ENCODE data around the gene SLC44A5. TPM values are rescaled to one million over a fixed set of nuclear protein-coding genes. Genes with fewer than 3 reads are reported as not detected.

The SLC44A5 gene
- total RNA-seq, 1 experiment from 2014 or later = 0.80 TPM

GRCh38 chr1:75625795-75626194 is 14.9 kb upstream of the SLC44A5 start:
- peak; percentile 68 for DNase-seq (ENCODE audit: low spot score)
- no peaks in the 10 kb centered on the region for H3K27me3 ChIP-seq (replicated peaks; ENCODE audit: insufficient read depth, low read depth, low read length, poor library complexity)
- no peaks in the 10 kb centered on the region for H3K9me3 ChIP-seq (ENCODE audit: low read depth, low read length, poor library complexity, severe bottlenecking)
- H3K4me3 ChIP-seq (ENCODE audit: low read depth, low read length, poor library complexity, severe bottlenecking) = no peak overlapping the region
- POLR2A ChIA-PET (ENCODE audit: low non-redundant PET) = no interaction called here
- no peak for TF ChIP-seq EZH2 (IDR thresholded peaks at IDR 0.05; ENCODE audit: borderline replicate concordance, low read depth, low read length, poor library complexity, severe bottlenecking)
- no peak for TF ChIP-seq CTCF (conservative IDR thresholded peaks at IDR 0.05; ENCODE audit: low read depth, low read length)
- H3K36me3 ChIP-seq (ENCODE audit: insufficient read depth, low read length, poor library complexity, severe bottlenecking) = no peaks in the 10 kb centered on the region
- no peak overlapping the region for H3K27ac ChIP-seq (ENCODE audit: low read depth, low read length, poor library complexity, severe bottlenecking)
- CTCF ChIA-PET = no interaction called here
- H3K4me1 ChIP-seq (ENCODE audit: insufficient read depth, low read length, poor library complexity, severe bottlenecking) = peaks cover 21% of the 10 kb centered on the region
- BruUV-seq (replicated peaks) = no TSS peak
- intact Hi-C loops (cut with micrococcal nuclease; ENCODE audit: unreplicated experiment) = loop anchor here (5.0 kb wide), 1 partner anchor 162 kb away; the partner anchor contains the start of gene RABGGTB

GRCh38 chr1:75618382-75618781 is 7.5 kb upstream of the SLC44A5 start:
- no peaks in the 10 kb centered on the region for H3K36me3 ChIP-seq (ENCODE audit: insufficient read depth, low read length, poor library complexity, severe bottlenecking)
- intact Hi-C loops (cut with micrococcal nuclease; ENCODE audit: unreplicated experiment) = no loop called here
- CTCF ChIA-PET = no interaction called here
- no peak for TF ChIP-seq CTCF (conservative IDR thresholded peaks at IDR 0.05; ENCODE audit: low read depth, low read length)
- TF ChIP-seq EZH2 (IDR thresholded peaks at IDR 0.05; ENCODE audit: borderline replicate concordance, low read depth, low read length, poor library complexity, severe bottlenecking) = no peak
- peaks cover 35% of the 10 kb centered on the region for H3K27me3 ChIP-seq (replicated peaks; ENCODE audit: insufficient read depth, low read depth, low read length, poor library complexity)
- H3K4me1 ChIP-seq (ENCODE audit: insufficient read depth, low read length, poor library complexity, severe bottlenecking) = no peaks in the 10 kb centered on the region
- POLR2A ChIA-PET (ENCODE audit: low non-redundant PET) = no interaction called here
- DNase-seq (ENCODE audit: low spot score) = no peak
- no peak overlapping the region for H3K4me3 ChIP-seq (ENCODE audit: low read depth, low read length, poor library complexity, severe bottlenecking)
- no peaks in the 10 kb centered on the region for H3K9me3 ChIP-seq (ENCODE audit: low read depth, low read length, poor library complexity, severe bottlenecking)
- BruUV-seq (replicated peaks) = no TSS peak
- no peak overlapping the region for H3K27ac ChIP-seq (ENCODE audit: low read depth, low read length, poor library complexity, severe bottlenecking)

- Histone ChIP-seq H3K4me3 (ENCODE audit: low read depth, low read length, poor library complexity, severe bottlenecking) (peak overlapping the region; percentile 61), H3K4me1 (ENCODE audit: insufficient read depth, low read length, poor library complexity, severe bottlenecking) (no peaks in the 10 kb centered on the region), H3K36me3 (ENCODE audit: insufficient read depth, low read length, poor library complexity, severe bottlenecking) (no peaks in the 10 kb centered on the region), H3K27me3 (replicated peaks; ENCODE audit: insufficient read depth, low read depth, low read length, poor library complexity) (peaks cover 42% of the 10 kb centered on the region), H3K9me3 (ENCODE audit: low read depth, low read length, poor library complexity, severe bottlenecking) (no peaks in the 10 kb centered on the region), H3K27ac (ENCODE audit: low read depth, low read length, poor library complexity, severe bottlenecking) (no peak overlapping the region)
- DNase-seq (ENCODE audit: low spot score) = no peak
- TF ChIP-seq CTCF (conservative IDR thresholded peaks at IDR 0.05; ENCODE audit: low read depth, low read length) (no peak), EZH2 (IDR thresholded peaks at IDR 0.05; ENCODE audit: borderline replicate concordance, low read depth, low read length, poor library complexity, severe bottlenecking) (no peak)
- ChIA-PET CTCF (no interaction called here), POLR2A (ENCODE audit: low non-redundant PET) (interaction anchor here (0.6 to 0.7 kb wide), 2 partner anchors 77 to 1546 kb away, joined by 4 to 14 read pairs; no protein-coding TSS in a partner anchor)
- BruUV-seq (replicated peaks) = no TSS peak
- intact Hi-C loops (cut with micrococcal nuclease; ENCODE audit: unreplicated experiment) = no loop called here
Measured at GRCh38 chr1:75616436-75617433, 5.8 kb upstream of the SLC44A5 start.
